Measurements from ENCODE around the gene NTN4.
A peak's percentile ranks its signal among the peaks of the same experiment; 100 is the strongest.
"Not testable (repeated sequence)": the region's sequence is repeated elsewhere in the genome, so short reads cannot be mapped to it uniquely, and the experiment has no call there.

The NTN4 gene

DNA sequence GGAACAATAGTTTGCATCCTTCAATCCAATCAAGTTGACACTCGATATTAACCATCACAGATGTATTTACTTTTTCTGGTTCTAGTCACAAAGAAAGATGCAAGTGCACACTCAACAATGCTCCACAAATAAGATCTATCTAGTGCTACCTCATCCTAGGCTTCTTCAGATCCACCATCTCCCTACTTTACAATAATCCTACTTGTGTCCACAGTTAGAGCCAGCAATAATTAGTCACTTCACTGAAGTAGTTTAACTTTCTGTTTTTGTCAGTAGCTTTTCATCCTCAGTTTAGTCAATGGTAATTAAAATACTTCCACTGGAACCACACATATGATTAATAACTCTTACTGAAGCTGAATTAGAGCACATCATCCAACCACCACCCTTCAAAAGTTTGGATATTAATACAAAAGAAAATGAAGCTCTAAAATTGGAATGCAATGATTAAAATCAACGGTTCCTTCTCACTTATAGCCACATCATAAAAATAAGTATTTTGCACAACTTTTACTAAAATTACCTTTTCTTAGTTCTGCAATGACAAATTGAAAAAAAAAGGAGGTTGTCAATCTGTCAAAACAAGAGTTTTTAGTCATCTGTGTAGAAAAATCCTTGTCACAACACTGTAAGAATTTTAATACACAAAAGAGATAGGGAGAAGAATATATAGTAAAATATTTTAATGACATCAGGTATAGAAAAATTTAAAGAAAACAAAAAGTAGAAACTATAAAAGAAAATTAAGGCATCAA lies 39.9 kb upstream of the NTN4 start:
- no peaks in the 10 kb centered on the region for H3K9me3 ChIP-seq (ENCODE audit: control extremely low read depth in 1 of 5, control insufficient read depth in 4 of 5, insufficient read depth in 2 of 5, low read depth in 1 of 5, low read length in 4 of 5)
- H3K27ac ChIP-seq (ENCODE audit: insufficient read depth in 1 of 2, low read depth in 1 of 2, low read length in 2 of 2, poor library complexity in 1 of 2, severe bottlenecking in 2 of 2) = no peak overlapping the region
- H3K4me3 ChIP-seq (ENCODE audit: control insufficient read depth in 1 of 7, extremely low read depth in 1 of 7, insufficient read depth in 4 of 7, low read depth in 2 of 7, low read length in 6 of 7) = no peak overlapping the region
- CTCF ChIA-PET = no interaction called here
- H3K36me3 ChIP-seq (ENCODE audit: control insufficient read depth in 4 of 4, insufficient read depth in 4 of 4, low read length in 3 of 4) = no peaks in the 10 kb centered on the region
- 100% methylated on average over 1 of the region's 2 CpGs for WGBS (ENCODE audit: insufficient coverage)
- no peak for DNase-seq
- H3K4me1 ChIP-seq (ENCODE audit: control extremely low read depth in 1 of 4, control insufficient read depth in 4 of 4, insufficient read depth in 4 of 4, low read length in 3 of 4) = no peaks in the 10 kb centered on the region
- POLR2A ChIA-PET = no interaction called here
- H3K27me3 ChIP-seq (replicated peaks in 2 of 5; ENCODE audit: control insufficient read depth in 4 of 5, insufficient read depth in 5 of 5, low read length in 4 of 5) = peaks cover 0 to 6% (median 3%) of the 10 kb centered on the region in 5 experiments

DNA sequence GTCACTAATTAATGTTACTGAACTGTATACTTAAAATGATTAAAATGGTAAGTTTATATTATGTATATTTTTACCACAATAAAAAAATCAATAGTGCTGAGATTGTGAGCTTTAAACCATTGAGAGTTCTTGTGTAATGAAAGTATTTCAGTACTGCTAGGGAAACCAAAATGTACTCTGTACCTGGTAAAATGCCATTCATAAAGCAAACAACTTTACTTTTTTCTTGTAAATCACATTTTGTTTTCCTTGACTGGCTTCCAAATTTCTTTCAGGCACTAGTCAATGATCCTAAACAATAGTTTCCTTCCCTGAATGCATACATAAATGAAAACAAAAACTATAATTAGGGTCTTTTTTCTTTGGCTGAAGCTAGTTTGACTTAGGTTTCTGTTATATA lies 38.8 kb upstream of the NTN4 start:
- Histone ChIP-seq H3K4me1 (ENCODE audit: control extremely low read depth in 1 of 4, control insufficient read depth in 4 of 4, insufficient read depth in 4 of 4, low read length in 3 of 4) (no peaks in the 10 kb centered on the region), H3K4me3 (ENCODE audit: control insufficient read depth in 1 of 7, extremely low read depth in 1 of 7, insufficient read depth in 4 of 7, low read depth in 2 of 7, low read length in 6 of 7) (no peak overlapping the region), H3K27me3 (replicated peaks in 2 of 5; ENCODE audit: control insufficient read depth in 4 of 5, insufficient read depth in 5 of 5, low read length in 4 of 5) (peaks cover 0 to 3% (median 3%) of the 10 kb centered on the region in 5 experiments), H3K9me3 (ENCODE audit: control extremely low read depth in 1 of 5, control insufficient read depth in 4 of 5, insufficient read depth in 2 of 5, low read depth in 1 of 5, low read length in 4 of 5) (no peaks in the 10 kb centered on the region), H3K36me3 (ENCODE audit: control insufficient read depth in 4 of 4, insufficient read depth in 4 of 4, low read length in 3 of 4) (no peaks in the 10 kb centered on the region), H3K27ac (ENCODE audit: insufficient read depth in 1 of 2, low read depth in 1 of 2, low read length in 2 of 2, poor library complexity in 1 of 2, severe bottlenecking in 2 of 2) (no peak overlapping the region)
- ChIA-PET CTCF (no interaction called here), POLR2A (no interaction called here)
- no peak for DNase-seq

DNA sequence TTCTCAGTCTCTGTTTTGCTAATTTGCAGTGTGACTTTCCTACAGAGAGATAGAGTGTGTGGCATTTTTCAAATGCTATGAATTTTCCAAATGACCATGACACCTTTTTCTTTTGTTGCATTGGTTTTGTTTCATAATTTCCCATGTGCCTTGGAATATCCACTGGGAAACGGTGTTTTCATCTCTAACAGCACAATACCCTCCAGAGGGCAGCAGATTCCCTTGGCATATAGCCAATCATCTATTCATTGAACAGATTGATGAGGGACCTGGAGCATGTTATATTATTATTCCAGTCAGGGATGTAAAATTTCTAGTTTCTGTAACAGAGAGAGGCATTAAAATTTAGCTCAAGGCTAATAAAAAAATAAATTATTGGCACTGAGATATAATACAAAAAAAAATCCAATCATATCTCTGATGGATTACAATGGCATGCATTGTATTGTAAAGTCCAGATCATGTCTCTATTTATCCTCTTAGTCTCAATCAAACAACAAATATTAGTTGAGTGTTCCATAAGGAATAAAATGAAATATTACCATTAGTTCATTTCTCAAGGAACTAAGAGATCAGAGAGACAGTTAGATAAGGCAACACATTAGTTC lies 29.6 kb upstream of the NTN4 start:
- peak; percentile 33 to 42 (median 41) for DNase-seq
- Histone ChIP-seq H3K4me3 (ENCODE audit: control insufficient read depth in 1 of 7, extremely low read depth in 1 of 7, insufficient read depth in 4 of 7, low read depth in 2 of 7, low read length in 6 of 7) (no peak overlapping the region), H3K4me1 (ENCODE audit: control extremely low read depth in 1 of 4, control insufficient read depth in 4 of 4, insufficient read depth in 4 of 4, low read length in 3 of 4) (no peaks in the 10 kb centered on the region), H3K27ac (ENCODE audit: insufficient read depth in 1 of 2, low read depth in 1 of 2, low read length in 2 of 2, poor library complexity in 1 of 2, severe bottlenecking in 2 of 2) (no peak overlapping the region), H3K27me3 (replicated peaks in 2 of 5; ENCODE audit: control insufficient read depth in 4 of 5, insufficient read depth in 5 of 5, low read length in 4 of 5) (peaks cover 0 to 8% (median 3%) of the 10 kb centered on the region in 5 experiments), H3K36me3 (ENCODE audit: control insufficient read depth in 4 of 4, insufficient read depth in 4 of 4, low read length in 3 of 4) (no peaks in the 10 kb centered on the region), H3K9me3 (ENCODE audit: control extremely low read depth in 1 of 5, control insufficient read depth in 4 of 5, insufficient read depth in 2 of 5, low read depth in 1 of 5, low read length in 4 of 5) (no peaks in the 10 kb centered on the region)
- ChIA-PET POLR2A (no interaction called here), CTCF (interaction anchor here (0.6 to 1.9 kb wide), 3 partner anchors 33 to 178 kb away, joined by 3 to 5 read pairs (median 3); no protein-coding TSS in a partner anchor)
- whole genome bisulfite sequencing (ENCODE audit: insufficient coverage) = no CpG with 5 or more reads among the region's 1 CpG

DNA sequence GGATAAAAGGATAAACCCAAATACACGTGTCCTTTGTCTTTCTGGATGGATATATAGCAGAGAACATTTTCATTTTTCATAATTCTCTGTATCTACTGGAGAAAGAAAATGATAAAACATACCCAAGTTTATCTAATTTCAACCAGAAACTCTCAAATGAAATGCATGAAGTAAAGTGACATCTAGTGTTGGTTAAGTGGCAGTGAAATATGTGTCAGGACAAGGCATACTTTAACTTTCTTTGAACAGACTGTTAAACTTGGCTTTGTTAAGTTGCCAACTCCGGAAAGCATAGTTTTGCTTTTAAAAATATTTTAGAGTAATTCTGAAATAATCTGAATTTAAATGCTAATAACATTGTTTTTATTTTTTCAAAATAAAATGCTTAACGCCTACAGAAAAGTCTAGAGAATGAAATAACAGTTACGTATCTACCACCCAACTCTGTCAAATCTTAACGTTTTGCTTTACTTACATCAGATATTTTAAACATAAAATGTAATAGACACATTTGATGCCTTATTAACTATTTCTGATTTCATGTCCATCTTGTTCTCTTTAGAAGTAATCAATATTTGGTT lies 25.2 kb upstream of the NTN4 start:
- WGBS (ENCODE audit: insufficient coverage) = no CpG with 5 or more reads among the region's 5 CpGs

DNA sequence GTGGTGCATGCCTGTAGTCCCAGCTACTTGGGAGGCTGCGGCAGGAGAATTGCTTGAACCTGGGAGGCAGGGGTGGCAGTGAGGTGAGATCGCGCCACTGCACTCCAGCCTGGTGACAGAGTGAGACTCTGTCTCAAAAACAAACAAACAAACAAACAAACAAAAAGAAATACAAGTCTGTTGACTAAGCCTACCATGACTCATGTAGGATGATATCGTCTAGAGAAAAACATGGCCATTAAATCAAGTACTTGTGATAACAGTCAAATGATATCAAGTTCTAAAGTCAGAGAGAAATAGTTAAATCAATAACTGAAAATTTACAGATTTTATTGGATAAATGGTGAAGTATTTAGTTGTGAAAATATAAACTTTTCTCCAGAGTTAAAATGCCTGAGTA lies 21.6 kb upstream of the NTN4 start:
- POLR2A ChIA-PET = not testable (repeated sequence)
- CTCF ChIA-PET = interaction anchor here (0.9 kb wide), 1 partner anchor 11 kb away, joined by 3 read pairs; no protein-coding TSS in a partner anchor

More for the DNA sequence above, 25.2 kb upstream of the NTN4 start:
- ChIA-PET POLR2A (no interaction called here), CTCF (interaction anchor here (0.8 to 1.5 kb wide), 4 partner anchors 10 to 146 kb away, joined by 3 to 7 read pairs (median 4); no protein-coding TSS in a partner anchor)
- no peaks in the 10 kb centered on the region for H3K36me3 ChIP-seq (ENCODE audit: control insufficient read depth in 4 of 4, insufficient read depth in 4 of 4, low read length in 3 of 4)
- no peaks in the 10 kb centered on the region for H3K9me3 ChIP-seq (ENCODE audit: control extremely low read depth in 1 of 5, control insufficient read depth in 4 of 5, insufficient read depth in 2 of 5, low read depth in 1 of 5, low read length in 4 of 5)
- H3K27me3 ChIP-seq (replicated peaks in 2 of 5; ENCODE audit: control insufficient read depth in 4 of 5, insufficient read depth in 5 of 5, low read length in 4 of 5) = peaks cover 0 to 21% (median 8%) of the 10 kb centered on the region in 5 experiments
- no peaks in the 10 kb centered on the region for H3K4me1 ChIP-seq (ENCODE audit: control extremely low read depth in 1 of 4, control insufficient read depth in 4 of 4, insufficient read depth in 4 of 4, low read length in 3 of 4)
- H3K4me3 ChIP-seq (ENCODE audit: control insufficient read depth in 1 of 7, extremely low read depth in 1 of 7, insufficient read depth in 4 of 7, low read depth in 2 of 7, low read length in 6 of 7) = no peak overlapping the region
- peak; percentile 11 to 45 (median 36) for DNase-seq
- H3K27ac ChIP-seq (ENCODE audit: insufficient read depth in 1 of 2, low read depth in 1 of 2, low read length in 2 of 2, poor library complexity in 1 of 2, severe bottlenecking in 2 of 2) = no peak overlapping the region

DNA sequence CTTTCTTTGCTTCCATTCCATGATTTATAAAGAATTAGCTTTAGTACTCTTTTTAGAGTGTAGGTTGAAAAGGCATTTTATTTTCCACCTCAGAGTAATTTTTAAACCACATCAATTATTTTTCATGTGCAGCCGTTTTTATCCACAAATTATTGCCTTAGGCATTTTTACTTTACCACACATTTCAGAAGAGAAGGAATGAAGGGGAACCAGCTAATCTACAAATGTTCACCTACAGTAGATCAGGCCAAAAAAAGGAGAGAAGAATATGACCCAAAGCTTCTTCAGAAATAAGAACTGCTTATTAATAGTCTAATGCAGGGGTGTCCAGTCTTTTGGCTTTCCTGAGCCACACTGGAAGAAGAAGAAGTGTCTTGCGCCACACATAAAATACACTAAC lies 19.8 kb upstream of the NTN4 start:
- WGBS (ENCODE audit: insufficient coverage) = no CpG with 5 or more reads among the region's 2 CpGs
- no peak overlapping the region for H3K4me3 ChIP-seq (ENCODE audit: control insufficient read depth in 1 of 7, extremely low read depth in 1 of 7, insufficient read depth in 4 of 7, low read depth in 2 of 7, low read length in 6 of 7)
- H3K36me3 ChIP-seq (ENCODE audit: control insufficient read depth in 4 of 4, insufficient read depth in 4 of 4, low read length in 3 of 4) = no peaks in the 10 kb centered on the region
- POLR2A ChIA-PET = no interaction called here
- no peak for DNase-seq
- no peak overlapping the region for H3K27ac ChIP-seq (ENCODE audit: insufficient read depth in 1 of 2, low read depth in 1 of 2, low read length in 2 of 2, poor library complexity in 1 of 2, severe bottlenecking in 2 of 2)
- CTCF ChIA-PET = interaction anchor here (0.6 to 0.7 kb wide), 3 partner anchors 21 to 717 kb away, joined by 3 read pairs; no protein-coding TSS in a partner anchor
- no peaks in the 10 kb centered on the region for H3K4me1 ChIP-seq (ENCODE audit: control extremely low read depth in 1 of 4, control insufficient read depth in 4 of 4, insufficient read depth in 4 of 4, low read length in 3 of 4)
- peaks cover 4 to 25% (median 9%) of the 10 kb centered on the region in 5 experiments for H3K27me3 ChIP-seq (replicated peaks in 2 of 5; ENCODE audit: control insufficient read depth in 4 of 5, insufficient read depth in 5 of 5, low read length in 4 of 5)
- H3K9me3 ChIP-seq (ENCODE audit: control extremely low read depth in 1 of 5, control insufficient read depth in 4 of 5, insufficient read depth in 2 of 5, low read depth in 1 of 5, low read length in 4 of 5) = no peaks in the 10 kb centered on the region

More for the DNA sequence above, 21.6 kb upstream of the NTN4 start:
- not testable (repeated sequence) for H3K36me3 ChIP-seq (ENCODE audit: control insufficient read depth in 4 of 4, insufficient read depth in 4 of 4, low read length in 3 of 4); H3K9me3 ChIP-seq (ENCODE audit: control extremely low read depth in 1 of 5, control insufficient read depth in 4 of 5, insufficient read depth in 2 of 5, low read depth in 1 of 5, low read length in 4 of 5); H3K4me1 ChIP-seq (ENCODE audit: control extremely low read depth in 1 of 4, control insufficient read depth in 4 of 4, insufficient read depth in 4 of 4, low read length in 3 of 4); H3K27ac ChIP-seq (ENCODE audit: insufficient read depth in 1 of 2, low read depth in 1 of 2, low read length in 2 of 2, poor library complexity in 1 of 2, severe bottlenecking in 2 of 2); H3K4me3 ChIP-seq (ENCODE audit: control insufficient read depth in 1 of 7, extremely low read depth in 1 of 7, insufficient read depth in 4 of 7, low read depth in 2 of 7, low read length in 6 of 7); DNase-seq
- H3K27me3 ChIP-seq (replicated peaks in 2 of 5; ENCODE audit: control insufficient read depth in 4 of 5, insufficient read depth in 5 of 5, low read length in 4 of 5) = peaks cover 0 to 25% (median 8%) of the 10 kb centered on the region in 5 experiments
- no CpG with 5 or more reads among the region's 4 CpGs for WGBS (ENCODE audit: insufficient coverage)
